ENCODE results near the gene MST1.

Gene MST1

DNA sequence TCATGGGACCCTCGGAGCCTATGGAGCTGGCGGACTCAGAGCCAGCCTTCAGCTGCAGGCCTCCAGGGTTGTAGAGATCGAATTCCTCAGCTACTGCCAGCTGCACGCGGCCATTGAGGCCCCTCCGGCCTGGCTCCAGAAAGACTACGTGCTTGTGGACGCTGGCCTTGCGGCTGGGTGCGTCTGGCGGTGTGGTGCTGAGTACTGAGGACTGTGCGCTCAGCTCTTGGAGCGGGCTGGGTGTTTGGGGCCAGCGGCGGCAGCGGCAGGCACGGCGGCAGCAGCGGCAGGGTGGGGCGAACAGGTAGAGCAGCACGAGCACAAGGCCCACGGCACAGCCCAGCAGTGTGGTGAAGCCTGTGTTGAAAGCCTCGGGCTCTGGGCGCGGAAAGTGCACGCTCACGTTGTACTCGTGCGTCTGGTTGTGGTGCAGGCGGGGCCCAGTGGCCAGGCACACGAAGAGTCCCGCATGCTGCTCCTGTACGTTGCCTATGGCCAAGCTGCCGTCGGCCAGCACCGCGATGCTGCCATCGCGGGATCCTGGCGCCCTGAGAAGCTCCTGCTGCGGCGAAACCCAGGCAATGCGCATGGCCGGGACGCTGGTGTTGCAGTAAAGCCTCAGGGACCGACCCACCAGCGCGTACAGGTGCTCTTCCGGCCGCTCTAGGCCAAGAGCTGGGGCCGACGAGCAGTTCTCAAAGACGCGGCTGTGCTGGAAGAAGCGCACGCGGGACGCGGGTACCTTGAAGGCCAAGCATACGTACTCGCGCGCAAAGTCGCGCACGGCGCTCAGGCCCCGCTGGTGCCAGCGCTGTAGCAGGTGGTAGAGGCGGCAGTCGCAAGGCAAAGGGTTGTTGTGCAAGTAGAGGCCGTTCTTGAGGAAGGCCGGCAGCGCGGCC, 28.9 kb upstream of the MST1 start:
- no peak for DNase-seq

DNA sequence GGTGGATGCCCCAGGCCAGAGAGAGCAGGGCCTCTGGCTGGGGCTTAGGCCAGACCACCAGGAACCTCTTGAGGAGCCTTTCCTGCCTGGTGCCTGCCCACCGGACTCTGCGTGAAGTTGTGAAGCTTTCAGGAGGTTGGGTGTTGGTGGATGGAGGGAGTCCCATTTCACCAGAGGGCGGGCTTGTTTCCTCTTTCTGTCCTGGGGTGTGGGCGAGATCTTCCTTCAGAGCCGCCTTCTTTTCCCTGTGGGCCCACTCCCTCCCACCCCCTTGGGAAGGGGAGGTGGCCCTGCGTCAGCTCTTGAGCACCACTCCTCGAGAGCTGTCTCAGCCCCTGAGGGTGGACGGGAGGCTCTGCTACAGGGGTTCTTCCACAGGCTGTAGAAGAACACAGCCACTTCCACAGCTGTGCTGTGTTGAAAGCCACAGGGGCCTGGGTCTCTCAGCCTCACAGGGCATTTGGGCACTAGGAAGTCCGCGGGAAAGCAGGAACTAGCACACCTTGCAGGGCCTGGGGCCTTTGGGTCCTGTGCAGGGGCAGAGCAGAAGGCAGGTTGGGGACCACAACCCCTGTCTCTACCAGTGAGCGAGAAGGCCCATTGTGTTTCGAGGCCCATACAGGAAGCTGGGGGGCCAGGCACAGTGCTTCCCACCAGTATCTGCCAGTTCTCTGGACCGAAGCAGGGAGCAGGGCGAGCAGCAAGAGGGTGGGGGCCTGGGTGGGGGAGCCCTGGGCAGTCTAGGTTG, 28.1 kb upstream of the MST1 start:
- no peak for DNase-seq

DNA sequence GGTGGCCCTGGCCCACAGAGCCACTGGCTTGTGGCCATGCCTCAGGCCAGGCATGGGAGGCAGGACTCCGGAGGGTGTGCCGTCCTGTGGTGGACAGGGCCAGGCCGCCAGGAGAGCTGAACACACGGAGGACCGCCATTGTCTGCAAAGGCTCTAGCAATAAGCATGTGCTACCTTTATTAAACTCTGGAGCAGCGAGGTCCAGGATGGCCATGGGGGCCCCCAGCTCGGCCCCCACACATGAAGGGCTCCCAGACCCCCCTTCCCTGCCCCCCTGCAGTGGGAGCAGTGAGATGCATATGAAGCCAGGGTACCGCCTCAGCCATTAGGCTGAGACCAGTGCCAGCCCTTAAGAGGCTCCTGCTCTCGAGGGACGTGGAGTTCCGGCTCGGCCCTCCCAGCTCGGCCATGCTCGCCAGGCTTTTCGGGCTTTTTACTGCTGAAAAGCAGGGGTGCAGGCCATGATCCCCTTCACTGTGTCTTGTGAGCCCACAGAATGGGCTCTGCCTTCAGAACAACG, 27.5 kb upstream of the MST1 start:
- no peak for DNase-seq

DNA sequence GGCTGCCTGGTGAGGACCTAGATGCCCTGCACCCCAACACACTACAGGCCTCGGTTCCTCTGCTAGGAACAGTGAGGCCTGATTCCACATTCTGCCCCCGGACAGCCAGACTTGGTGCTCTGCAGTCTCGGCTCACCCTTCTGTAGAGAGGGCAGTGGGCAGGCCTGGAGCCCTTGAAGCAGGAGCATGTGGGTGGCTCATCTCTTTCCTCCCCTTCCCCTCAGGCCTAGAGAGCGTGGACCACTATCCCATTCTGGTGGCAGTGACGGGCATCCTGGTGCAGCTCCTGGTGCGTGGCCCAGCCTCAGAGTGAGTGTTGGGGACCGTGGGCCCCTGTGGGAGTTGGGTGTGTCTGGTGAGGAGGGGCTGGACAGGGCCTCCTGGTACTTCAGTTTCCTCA, 26.9 kb upstream of the MST1 start:
- DNase-seq, result no peak

DNA sequence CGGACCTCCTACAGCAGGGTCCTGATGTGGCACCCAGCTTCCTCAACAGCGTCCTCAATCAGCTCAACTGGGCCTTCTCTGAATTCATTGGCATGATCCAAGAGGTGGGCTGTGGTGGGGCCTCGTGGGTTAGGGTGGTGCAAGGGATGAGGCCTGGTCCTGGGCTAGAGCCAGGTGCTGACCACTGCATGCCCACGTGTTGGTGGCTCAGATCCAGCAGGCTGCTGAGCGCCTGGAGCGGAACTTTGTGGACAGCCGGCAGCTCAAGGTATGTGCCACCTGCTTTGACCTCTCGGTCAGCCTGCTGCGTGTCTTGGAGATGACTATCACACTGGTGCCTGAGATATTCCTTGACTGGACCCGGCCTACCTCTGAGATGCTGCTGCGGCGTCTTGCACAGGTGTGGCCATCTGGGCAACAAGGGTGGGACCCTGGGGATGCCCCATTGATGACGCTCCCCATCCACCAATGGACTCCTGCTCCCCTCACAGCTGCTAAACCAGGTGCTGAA, 26.4 kb upstream of the MST1 start:
- DNase-seq, result no peak

DNA sequence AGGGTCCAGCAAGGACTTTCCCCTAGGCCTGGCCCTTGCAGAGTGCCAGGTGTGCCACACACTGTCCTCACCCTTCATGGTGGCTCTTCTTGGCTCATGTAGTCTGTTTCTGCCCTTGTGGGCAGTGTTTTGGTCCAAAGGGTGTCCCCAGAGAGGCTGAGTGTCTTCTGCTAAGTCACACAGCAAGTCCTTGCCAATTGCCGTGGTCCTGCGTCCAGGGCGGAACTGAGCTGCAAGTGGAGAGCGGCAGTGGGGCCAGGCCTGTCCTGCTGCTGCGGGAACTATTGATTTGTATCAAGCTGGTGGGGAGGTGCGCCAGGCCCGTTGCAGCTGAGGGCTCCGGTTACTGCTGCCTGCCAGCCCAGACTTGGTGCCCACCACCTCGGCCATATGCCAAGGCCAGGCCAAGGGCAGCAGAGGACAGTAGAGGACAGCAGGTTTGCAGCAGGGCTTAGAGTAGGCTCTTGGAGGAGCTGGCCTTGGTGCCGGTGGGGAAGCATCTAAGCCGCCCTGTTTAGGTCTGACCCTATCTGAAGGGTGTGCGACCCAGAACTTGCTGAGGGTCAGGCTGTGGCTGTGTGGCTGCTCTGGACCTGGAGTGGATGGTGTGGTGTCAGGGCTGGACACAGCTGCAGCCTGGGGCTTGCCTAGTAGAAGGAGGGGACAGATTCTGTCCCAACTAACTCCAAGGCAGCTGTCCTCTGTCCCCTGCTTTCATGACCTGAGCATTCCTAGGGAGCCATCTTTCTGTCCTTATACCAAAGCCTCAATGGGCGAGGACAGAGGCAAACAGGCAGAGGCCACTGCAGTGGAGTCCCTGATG, 25.7 kb upstream of the MST1 start:
- DNase-seq, result no peak

DNA sequence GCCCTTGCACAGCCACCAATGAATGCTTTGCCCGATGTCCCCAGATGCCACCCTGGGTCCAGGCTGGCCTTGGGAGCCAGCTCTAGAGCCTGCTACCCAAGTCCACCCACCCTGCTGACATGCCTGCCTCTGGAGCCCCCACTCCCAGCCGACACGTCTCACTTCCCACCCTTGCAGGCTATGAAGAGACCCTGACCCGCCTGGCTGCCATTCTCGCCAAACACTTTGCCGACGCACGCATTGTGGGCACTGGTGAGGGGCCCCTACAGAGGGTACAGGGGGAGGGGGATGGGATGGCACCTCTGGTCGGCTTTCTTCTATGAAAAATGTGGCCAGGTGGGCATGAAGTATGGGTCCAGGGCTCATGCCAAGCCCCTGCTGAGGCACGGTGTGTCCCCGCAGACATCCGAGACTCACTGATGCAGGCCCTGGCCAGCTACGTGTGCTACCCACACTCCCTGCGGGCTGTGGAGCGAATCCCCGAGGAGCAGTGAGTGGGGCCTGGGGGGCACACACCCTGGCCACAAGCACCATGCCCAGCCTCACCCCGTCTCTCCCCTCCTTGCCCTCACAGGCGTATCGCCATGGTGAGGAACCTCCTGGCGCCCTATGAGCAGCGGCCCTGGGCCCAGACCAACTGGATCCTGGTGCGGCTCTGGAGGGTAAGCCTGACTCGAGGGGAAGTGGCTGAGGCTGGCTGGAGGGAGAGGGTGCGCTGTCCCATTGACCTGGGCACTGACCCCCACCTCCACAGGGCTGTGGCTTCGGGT, 24.2 kb upstream of the MST1 start:
- DNase-seq, result no peak

DNA sequence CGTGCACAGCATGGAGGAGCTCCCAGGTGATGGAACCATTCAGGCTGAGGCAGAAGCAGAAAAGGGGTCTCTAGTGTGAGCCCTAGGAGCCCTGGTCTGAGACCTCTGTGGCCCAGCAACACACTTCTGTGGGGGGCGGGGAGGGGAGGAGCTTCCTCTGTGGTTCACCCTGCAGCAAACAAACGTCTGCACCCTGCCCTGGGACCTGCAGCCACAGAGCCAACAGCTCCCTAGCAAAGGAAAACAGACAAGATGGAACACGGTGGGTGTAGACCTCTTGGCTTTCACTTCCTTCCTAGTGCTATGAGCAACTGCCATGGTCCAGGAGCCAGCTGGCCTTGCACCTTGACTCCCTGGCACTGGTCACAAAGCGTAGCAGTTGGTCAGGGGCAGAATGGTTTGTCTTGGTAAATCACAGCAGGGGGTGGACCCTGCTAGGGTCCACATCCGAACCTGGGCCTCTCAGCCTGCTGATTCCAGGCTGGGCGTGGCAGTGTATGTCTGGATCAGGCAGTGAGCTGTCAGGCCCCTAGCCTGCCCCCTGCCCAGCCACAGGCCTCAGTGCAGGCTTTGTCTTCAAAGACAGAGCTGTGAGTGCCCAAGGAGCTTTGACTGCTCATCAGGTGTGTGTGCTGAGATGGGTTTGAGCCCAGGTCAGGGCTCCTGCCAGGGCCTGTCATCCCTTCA, 23.5 kb upstream of the MST1 start:
- no peak for DNase-seq

DNA sequence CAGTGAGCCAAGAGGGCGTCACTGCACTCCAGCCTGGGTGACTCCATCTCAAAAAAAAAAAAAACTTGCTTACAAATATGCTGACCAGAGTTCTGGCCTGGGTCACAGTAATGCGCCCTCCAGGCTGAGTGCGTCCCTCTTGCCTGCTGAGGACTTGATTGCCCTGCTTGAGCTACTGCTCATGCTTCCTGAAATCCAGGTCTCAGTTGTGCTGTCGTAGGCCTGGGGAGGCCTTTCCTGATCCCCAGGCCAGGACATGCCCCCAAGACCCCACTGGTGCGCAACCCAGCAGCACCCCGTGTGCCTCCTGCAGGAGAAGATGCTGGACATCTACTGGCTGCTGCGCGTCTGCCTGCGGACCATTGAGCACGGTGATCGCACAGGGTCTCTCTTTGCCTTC, 22.9 kb upstream of the MST1 start:
- DNase-seq, result no peak

DNA sequence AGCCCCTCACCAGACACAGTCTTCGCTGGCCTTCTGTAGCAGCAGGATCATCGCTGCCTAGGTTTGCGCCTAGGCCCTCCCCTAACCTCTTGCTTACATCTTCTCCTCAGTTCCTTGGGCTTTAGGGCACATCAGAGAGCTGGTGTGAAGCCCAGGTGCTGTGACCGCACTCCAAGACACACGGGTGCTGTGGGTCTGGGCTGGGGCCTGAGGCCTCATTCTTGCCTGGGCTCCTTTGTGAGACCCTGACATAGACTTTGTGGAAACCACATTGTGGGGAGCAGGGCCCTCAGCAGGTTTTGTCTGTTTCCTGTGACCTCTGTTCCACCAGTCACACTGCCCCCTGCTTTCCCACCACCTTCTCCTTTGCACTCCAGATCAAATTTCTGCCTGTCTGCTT, 22.2 kb upstream of the MST1 start:
- DNase-seq, result no peak

DNA sequence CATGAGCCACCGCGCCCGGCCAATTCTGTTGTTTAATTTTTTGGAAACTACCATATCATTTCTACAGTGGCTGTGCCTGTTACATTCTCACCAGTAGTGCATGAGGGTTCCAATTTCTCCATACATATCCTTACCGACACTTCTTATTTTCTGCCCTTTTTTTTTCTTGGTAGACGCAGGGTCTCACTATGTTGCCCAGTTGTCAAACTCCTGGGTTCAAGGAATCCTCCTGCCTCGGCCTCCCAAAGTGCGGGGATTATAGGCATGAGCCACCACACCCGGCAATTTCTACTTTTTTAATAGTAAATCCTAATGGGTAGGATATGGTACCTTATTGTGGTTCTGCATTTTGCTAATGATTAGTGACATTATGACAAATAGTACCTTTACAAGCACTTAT, 20.6 kb upstream of the MST1 start:
- no peak for DNase-seq

DNA sequence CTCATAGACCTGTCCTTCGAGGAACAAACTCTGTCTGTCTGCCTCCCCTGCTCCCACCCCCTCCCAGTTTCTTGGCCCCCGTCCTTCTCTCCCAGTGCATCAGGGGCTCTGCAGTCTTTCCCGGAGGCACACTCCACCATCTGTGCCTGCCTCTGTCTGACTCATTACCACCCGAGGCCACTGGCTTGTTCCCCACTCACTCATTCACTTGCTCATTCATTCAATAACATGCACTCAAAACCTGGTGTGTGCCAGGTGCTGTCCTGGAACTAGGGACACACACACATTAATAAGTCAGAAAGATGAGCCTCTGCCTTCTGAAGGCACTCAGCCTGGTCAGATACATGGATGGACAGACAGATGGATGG, 17.8 kb upstream of the MST1 start:
- DNase-seq, result no peak

DNA sequence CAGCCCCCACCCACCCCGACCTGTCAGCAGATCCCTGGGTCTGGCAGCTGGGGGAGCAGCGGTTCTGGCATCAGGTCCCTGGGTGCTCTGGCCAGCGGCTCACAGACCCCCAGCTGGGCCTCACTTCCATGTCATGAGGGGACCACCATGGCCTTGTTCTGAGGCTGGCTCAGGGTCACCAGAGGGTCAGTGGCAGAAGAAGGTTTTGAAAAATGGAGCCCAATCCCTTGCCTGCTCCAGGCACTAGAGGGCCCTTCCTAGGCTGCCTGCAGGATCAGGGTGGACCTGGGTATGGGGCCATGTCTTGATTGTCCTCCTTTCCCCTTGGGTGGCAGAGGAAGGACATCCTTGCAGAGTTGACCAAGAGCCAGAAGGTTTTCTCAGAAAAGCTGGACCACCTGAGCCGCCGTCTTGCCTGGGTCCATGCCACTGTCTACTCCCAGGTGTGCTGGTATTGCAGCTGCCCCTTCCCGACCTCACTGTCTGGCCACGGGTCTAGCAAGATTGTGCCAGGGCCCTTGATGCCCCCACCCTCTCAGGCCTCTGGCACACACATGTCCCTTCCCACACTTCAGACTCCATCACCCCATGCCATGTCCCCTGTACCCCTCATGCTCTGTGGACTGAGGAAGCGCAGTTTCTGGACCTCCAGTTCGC, 17.3 kb upstream of the MST1 start:
- no peak for DNase-seq

DNA sequence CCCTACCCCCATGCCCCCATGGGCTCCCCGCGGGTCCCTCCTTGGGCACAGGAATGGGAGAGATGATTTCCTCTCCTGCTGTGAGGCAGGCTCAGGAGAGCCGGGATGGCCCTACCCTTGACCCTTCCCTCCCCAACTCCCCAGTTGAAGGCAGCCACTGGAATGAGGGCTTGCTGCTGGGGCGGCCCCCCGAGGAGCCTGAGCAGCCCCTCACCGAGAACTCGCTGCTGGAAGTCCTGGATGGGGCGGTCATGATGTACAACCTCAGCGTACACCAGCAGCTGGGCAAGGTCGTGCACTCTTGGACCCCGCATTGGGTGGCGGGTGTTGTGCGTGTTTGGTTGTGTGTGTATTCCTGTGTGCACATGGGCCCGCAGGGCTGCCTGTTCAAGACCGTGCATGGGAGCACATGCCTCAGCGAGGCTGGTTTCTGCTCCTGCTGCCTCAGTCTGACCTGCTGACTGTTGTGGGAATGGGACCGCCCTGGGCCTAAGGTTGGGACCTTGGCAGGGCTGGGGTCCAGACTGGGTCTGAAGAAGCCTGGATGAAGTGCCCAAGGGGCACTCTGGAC, 16.2 kb upstream of the MST1 start:
- no peak for DNase-seq

DNA sequence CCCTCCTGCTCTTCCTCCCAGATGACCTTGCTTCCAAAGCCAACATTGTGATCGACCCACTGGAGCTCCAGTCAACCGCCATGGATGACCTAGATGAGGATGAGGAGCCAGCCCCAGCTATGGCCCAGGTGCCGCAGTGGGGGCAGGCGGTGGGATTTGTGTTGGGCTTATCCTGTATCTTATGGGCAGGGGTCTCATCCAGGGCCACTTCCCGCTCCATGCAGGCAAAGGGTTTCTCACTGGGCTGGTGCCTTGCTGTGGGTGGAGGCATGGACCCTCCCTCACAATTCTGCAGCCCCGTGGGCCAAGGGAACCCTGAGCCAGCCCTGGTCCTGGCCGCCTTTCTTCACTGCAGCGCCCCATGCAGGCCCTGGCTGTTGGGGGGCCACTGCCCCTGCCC, 15.4 kb upstream of the MST1 start:
- no peak for DNase-seq

DNA sequence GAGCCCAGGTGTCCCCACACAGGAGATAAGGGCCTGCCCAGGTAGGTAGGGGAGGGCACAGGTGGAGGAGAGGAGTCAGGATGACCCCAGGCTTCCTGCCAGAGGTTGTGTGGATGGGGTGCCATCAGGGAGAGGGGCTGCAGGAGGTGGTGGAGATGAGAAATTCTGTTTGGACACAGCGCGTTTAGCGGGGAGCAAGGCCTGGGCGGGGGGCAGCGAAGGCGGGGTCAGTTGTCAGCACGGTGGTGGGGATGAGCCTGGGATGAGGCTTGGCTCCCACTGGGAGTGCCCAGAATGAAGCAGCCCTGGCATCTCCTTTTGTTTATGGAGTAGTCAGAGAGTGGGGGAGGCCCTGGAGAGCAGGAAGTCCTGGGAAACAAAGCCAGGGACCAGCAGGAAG, 14.7 kb upstream of the MST1 start:
- DNase-seq, result no peak

DNA sequence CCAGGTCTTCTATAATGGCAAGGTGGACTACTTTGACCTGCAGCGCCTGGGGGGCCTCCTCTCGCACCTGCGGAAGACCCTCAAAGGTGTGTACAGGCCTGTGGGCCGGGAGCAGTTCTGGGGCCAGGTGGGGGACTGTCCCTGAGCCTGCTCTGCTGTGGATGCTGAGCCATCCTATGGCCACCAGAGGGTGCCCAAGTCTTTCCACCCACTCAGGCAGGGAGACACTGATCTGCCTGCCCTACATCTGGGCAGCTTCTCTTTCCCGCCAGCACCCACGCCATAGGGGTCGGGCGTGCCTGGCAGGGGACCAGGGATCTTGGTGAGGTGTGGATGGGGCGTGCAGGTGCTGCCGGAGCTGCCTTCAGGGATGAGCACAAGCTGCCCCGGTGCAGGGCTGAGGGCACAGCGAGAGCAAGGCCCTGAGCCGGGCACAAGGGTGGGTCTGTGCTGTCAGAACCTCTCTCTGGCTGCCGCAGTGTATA, 14.2 kb upstream of the MST1 start:
- no peak for DNase-seq

DNA sequence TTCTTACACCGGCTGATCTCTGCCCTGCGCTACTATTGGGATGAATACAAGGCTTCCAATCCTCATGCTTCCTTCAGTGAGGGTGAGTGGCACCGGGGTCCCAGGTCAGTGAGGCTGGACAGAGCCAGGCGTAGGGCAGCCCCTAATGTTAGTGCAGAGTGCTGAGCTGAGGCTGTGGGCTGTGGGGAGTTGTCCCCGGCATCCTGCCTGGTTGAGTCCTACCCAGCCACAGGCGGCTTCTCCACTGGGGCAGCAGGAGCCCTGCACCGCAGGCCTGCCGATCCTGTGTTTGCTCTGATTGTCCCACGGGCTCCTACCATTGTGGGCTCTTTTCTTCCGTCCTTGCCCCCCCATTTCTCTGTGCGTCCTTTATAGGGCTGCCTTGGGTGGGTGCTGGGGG, 13.4 kb upstream of the MST1 start:
- no peak for DNase-seq

DNA sequence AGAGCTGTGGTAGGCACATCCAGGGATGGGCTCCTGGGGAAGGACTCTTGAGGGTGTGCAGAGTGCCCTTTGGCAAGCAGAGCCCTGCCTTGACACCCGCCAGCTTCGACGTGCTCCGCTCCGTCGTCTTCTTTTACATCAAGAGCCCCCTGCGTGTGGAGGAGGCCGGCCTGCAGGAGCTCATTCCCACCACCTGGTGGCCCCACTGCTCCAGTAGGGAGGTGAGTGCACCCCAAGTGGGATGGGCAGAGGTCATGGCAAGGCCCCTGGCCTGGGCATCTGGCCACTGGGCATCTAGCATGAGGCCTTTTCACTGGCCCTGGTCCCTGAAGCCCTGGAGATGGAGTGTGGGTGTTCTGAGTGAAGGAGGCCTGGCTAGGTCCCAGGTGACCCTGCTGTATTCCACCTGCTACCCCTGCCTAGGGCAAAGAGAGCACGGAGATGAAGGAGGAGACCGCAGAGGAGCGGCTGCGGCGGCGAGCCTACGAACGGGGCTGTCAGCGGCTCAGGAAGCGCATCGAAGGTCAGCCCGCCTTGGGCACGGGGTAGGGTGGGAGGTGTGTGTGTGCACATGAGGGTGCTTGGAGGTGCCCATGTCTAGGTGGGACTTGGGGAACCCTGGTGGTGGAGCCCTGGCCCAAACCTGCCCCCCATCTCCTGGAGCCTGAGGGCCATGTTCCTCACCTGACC, 12.3 kb upstream of the MST1 start:
- DNase-seq, result no peak
